SU-DHL-6 (cell line): ENCODE results near the gene PATE3.

Experiments
- CTCF ChIP-seq: fragments of 200-600 bp; sonication (generic); IDR thresholded peaks from one replicate; pipeline ENCODE4 v1.5.1; 2017; ENCODE audit warnings: antibody characterized with exemption, mild to moderate bottlenecking, low read length, moderate library complexity; ENCODE audit not compliant: insufficient read depth, poor library complexity, severe bottlenecking
- EZH2phosphoT487 ChIP-seq: fragments of 200-600 bp; sonication (generic), shearing (Covaris generic); conservative IDR thresholded peaks from 2 replicates; pipeline ENCODE4 v1.6.1; 2018; ENCODE audit warnings: mild to moderate bottlenecking, antibody characterized with exemption, low read length, moderate library complexity, mixed read lengths

- TF ChIP-seq CTCF: no peak
- no peak for TF ChIP-seq EZH2phosphoT487
Measured at GRCh38 chr11:125756050-125756449, 31.9 kb upstream of the PATE3 start.
